GM12891 (cell line): ENCODE data around the gene STK10.

Source experiments
- PAX5 ChIP-seq: IDR thresholded peaks from 2 replicates; pipeline ENCODE4 v1.6.1; 2011; ENCODE audit warnings: low read length, moderate library complexity, mild to moderate bottlenecking; ENCODE audit not compliant: insufficient read depth, severe bottlenecking
- POLR2A ChIP-seq: IDR thresholded peaks from 2 replicates; pipeline ENCODE4 v1.6.1; 2011; ENCODE audit warnings: low read depth, low read length, control low read depth
- POLR2AphosphoS5 ChIP-seq: IDR thresholded peaks from 2 replicates; pipeline ENCODE4 v1.6.1; 2011; ENCODE audit warnings: low read depth, low read length, control low read depth
- POU2F2 ChIP-seq: IDR thresholded peaks from 2 replicates; pipeline ENCODE4 v1.6.1; 2011; ENCODE audit warnings: low read depth, mild to moderate bottlenecking, control low read depth, low read length, moderate library complexity
- SPI1 ChIP-seq: IDR thresholded peaks from 2 replicates; pipeline ENCODE4 v1.6.1; 2011; ENCODE audit warnings: low read depth, low read length, control low read depth
- TAF1 ChIP-seq: IDR thresholded peaks from 2 replicates; pipeline ENCODE4 v1.6.1; 2011; ENCODE audit warnings: low read depth, low read length, control low read depth

DNA sequence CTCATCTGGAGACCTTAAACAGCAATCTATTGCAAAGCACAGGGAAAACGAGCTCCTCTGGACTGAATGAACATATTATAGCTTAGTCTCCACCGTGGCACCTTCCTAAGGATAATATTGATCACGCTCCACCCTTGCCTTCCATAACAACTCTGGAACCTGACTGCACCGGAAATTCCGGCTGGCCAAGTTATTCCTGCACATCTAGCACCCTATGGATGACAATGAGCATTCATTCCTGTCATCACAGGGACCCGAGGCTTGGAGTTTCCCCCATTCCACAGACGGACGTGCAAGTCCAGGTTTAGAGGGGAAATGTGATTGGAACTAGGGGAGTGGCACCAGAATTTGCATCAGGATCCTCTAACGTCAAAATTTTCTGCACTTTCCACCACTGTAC, 27.5 kb downstream of the STK10 start:
- TF ChIP-seq POLR2A (no peak), TAF1 (no peak), POLR2AphosphoS5 (no peak), POU2F2 (no peak), SPI1 (no peak), PAX5 (no peak)
